Measurements from ENCODE around the gene HDAC9.
A peak's percentile ranks its signal among the peaks of the same experiment; 100 is the strongest.

HDAC9 gene

GRCh38 chr7:18495412-18496340 lies at the start of gene HDAC9:
Gene HDAC9, plus strand, starts transcription at chr7:18495749. Its CDS starts 554 bp downstream, at chr7:18496303.
- DNase-seq (ENCODE audit: low spot score), result peak; percentile 98

- DNase-seq (ENCODE audit: low spot score), result no peak
Measured at GRCh38 chr7:18445916-18446520, 49.5 kb upstream of the HDAC9 start.

GRCh38 chr7:18450019-18450418 lies 45.5 kb upstream of the HDAC9 start:
- DNase-seq (ENCODE audit: low spot score), result no peak

- DNase-seq (ENCODE audit: low spot score), result peak; percentile 22
Measured at GRCh38 chr7:18455606-18456005, 39.9 kb upstream of the HDAC9 start.

GRCh38 chr7:18457832-18458231 lies 37.7 kb upstream of the HDAC9 start:
- peak; percentile 40 for DNase-seq (ENCODE audit: low spot score)

- peak; percentile 82 for DNase-seq (ENCODE audit: low spot score)
Measured at GRCh38 chr7:18458830-18459229, 36.7 kb upstream of the HDAC9 start.

- DNase-seq (ENCODE audit: low spot score), result peak; percentile 14
Measured at GRCh38 chr7:18459484-18460245, 35.9 kb upstream of the HDAC9 start.

- no peak for DNase-seq (ENCODE audit: low spot score)
Measured at GRCh38 chr7:18461785-18462467, 33.6 kb upstream of the HDAC9 start.

- DNase-seq (ENCODE audit: low spot score), result no peak
Measured at GRCh38 chr7:18464830-18465229, 30.7 kb upstream of the HDAC9 start.

GRCh38 chr7:18467011-18467410 lies 28.5 kb upstream of the HDAC9 start:
- no peak for DNase-seq (ENCODE audit: low spot score)

GRCh38 chr7:18468795-18469194 lies 26.8 kb upstream of the HDAC9 start:
- no peak for DNase-seq (ENCODE audit: low spot score)

GRCh38 chr7:18469316-18469715 lies 26.2 kb upstream of the HDAC9 start:
- DNase-seq (ENCODE audit: low spot score), result no peak

- peak; percentile 54 for DNase-seq (ENCODE audit: low spot score)
Measured at GRCh38 chr7:18471476-18472160, 23.9 kb upstream of the HDAC9 start.

- peak; percentile 16 for DNase-seq (ENCODE audit: low spot score)
Measured at GRCh38 chr7:18472161-18472483, 23.4 kb upstream of the HDAC9 start.

- DNase-seq (ENCODE audit: low spot score), result no peak
Measured at GRCh38 chr7:18473119-18473518, 22.4 kb upstream of the HDAC9 start.

GRCh38 chr7:18474944-18475343 lies 20.6 kb upstream of the HDAC9 start:
- DNase-seq (ENCODE audit: low spot score), result no peak

GRCh38 chr7:18475488-18475887 lies 20.1 kb upstream of the HDAC9 start:
- DNase-seq (ENCODE audit: low spot score), result no peak

GRCh38 chr7:18481776-18482175 lies 13.8 kb upstream of the HDAC9 start:
- no peak for DNase-seq (ENCODE audit: low spot score)

- no peak for DNase-seq (ENCODE audit: low spot score)
Measured at GRCh38 chr7:18488049-18488448, 7.5 kb upstream of the HDAC9 start.

- no peak for DNase-seq (ENCODE audit: low spot score)
Measured at GRCh38 chr7:18489624-18490023, 5.9 kb upstream of the HDAC9 start.

- DNase-seq (ENCODE audit: low spot score), result no peak
Measured at GRCh38 chr7:18491871-18492270, 3.7 kb upstream of the HDAC9 start.

GRCh38 chr7:18494406-18494805 lies 1.1 kb upstream of the HDAC9 start:
- no peak for DNase-seq (ENCODE audit: low spot score)

Measured in cerebellar cortex (tissue), 1 donor.